Neural cell (in vitro differentiated cells): ENCODE measurements around the gene PAX6.

ENCODE experiments used
- EZH2 ChIP-seq: fragments of 200-600, 300-800 bp; shearing (Covaris generic), sonication (generic); IDR thresholded peaks from 2 replicates; pipeline ENCODE4 v1.6.1; 2014; ENCODE audit warnings: antibody characterized with exemption, low read length, borderline replicate concordance, mild to moderate bottlenecking; ENCODE audit not compliant: insufficient read depth, poor library complexity, severe bottlenecking
- POLR2AphosphoS5 ChIP-seq: IDR thresholded peaks from 2 replicates; pipeline ENCODE4 v1.6.1; 2012
- TF ChIP-seq, protein P1 (sequence below): fragments of 450-650 bp; IDR thresholded peaks from 2 replicates; pipeline ENCODE4 v1.5.1; 2014; ENCODE audit warnings: antibody characterized with exemption, mild to moderate bottlenecking, moderate library complexity; ENCODE audit not compliant: poor library complexity, severe bottlenecking

- no peak for TF ChIP-seq POLR2AphosphoS5
- TF ChIP-seq, protein P1, sequence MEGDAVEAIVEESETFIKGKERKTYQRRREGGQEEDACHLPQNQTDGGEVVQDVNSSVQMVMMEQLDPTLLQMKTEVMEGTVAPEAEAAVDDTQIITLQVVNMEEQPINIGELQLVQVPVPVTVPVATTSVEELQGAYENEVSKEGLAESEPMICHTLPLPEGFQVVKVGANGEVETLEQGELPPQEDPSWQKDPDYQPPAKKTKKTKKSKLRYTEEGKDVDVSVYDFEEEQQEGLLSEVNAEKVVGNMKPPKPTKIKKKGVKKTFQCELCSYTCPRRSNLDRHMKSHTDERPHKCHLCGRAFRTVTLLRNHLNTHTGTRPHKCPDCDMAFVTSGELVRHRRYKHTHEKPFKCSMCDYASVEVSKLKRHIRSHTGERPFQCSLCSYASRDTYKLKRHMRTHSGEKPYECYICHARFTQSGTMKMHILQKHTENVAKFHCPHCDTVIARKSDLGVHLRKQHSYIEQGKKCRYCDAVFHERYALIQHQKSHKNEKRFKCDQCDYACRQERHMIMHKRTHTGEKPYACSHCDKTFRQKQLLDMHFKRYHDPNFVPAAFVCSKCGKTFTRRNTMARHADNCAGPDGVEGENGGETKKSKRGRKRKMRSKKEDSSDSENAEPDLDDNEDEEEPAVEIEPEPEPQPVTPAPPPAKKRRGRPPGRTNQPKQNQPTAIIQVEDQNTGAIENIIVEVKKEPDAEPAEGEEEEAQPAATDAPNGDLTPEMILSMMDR, result no peak
- TF ChIP-seq EZH2, result no peak
These were observed 47.8 kb downstream of the PAX6 start for GRCh38 chr11:31763296-31763695.
